T-cell (primary cell): ENCODE results near the gene C1orf21. TPM values are rescaled to one million over a fixed set of nuclear protein-coding genes. Genes with fewer than 3 reads are reported as not detected.

ENCODE experiments used
- ATAC-seq, 4 experiments: fragments of 200-7000 bp in 3 of 4; fragments of 150-1000 bp in 1 of 4; cut with Tn5 transposase; replicated peaks in 1 of 4; 1 replicate in 3 of 4; 2 replicates in 1 of 4; pipeline ENCODE4 v1.10.0; 2021; ENCODE audit warnings: moderate library complexity in 3 of 4, mild to moderate bottlenecking in 2 of 4, moderate number of reproducible peaks in 1 of 4
- CTCF ChIA-PET, 2 donors: fragments of 300-600 bp; sonication (Branson Sonifier 250); formaldehyde crosslinking; loops; one replicate each; lab custom pipeline; 2022; ENCODE audit warnings: antibody characterized with exemption in 2 of 2; lab: Charles Lee
- POLR2A ChIA-PET, 2 donors: fragments of 300-600 bp; sonication (Branson Sonifier 250); formaldehyde crosslinking; loops; one replicate each; lab custom pipeline; 2022; ENCODE audit warnings: antibody characterized with exemption in 2 of 2; lab: Charles Lee
- DNase-seq, 35 experiments: peaks; one replicate each; pipeline versions ENCODE4 v3.0.0 to v3.0.0-alpha.2; 2013 to 2023
- H3K27ac ChIP-seq: one replicate; pipeline ENCODE4 v1.5.1; 2013; ENCODE audit warnings: low read length
- H3K27me3 ChIP-seq, 2 experiments: replicated peaks in 1 of 2; 1 replicate in 1 of 2; 2 replicates in 1 of 2; pipeline versions ENCODE4 v1.6.1 to v1.7.0; 2013; ENCODE audit warnings: low read length in 1 of 2, mixed read lengths in 1 of 2; ENCODE audit not compliant: control insufficient read depth in 2 of 2, insufficient read depth in 2 of 2; ENCODE audit errors: extremely low read depth in 1 of 2
- H3K36me3 ChIP-seq, 2 donors: 1 replicate in 1 of 2; 2 replicates in 1 of 2; pipeline versions ENCODE4 v1.6.1 to v1.7.0; 2013; ENCODE audit warnings: low read length in 1 of 2; ENCODE audit not compliant: control insufficient read depth in 2 of 2, insufficient read depth in 1 of 2; ENCODE audit errors: extremely low read depth in 1 of 2
- H3K4me1 ChIP-seq, 2 experiments: 1 replicate in 1 of 2; 2 replicates in 1 of 2; pipeline versions ENCODE4 v1.6.1 to v1.7.0; 2013; ENCODE audit warnings: low read length in 2 of 2, mixed read lengths in 1 of 2; ENCODE audit not compliant: insufficient read depth in 2 of 2, control insufficient read depth in 1 of 2; ENCODE audit errors: extremely low read depth in 1 of 2
- H3K4me3 ChIP-seq, 2 donors: 1 replicate in 1 of 2; 2 replicates in 1 of 2; pipeline versions ENCODE4 v1.5.1 to v1.7.0; 2013; ENCODE audit warnings: mild to moderate bottlenecking in 2 of 2, low read length in 1 of 2, moderate library complexity in 1 of 2; ENCODE audit not compliant: control insufficient read depth in 1 of 2; ENCODE audit errors: extremely low read depth in 1 of 2
- H3K9me3 ChIP-seq: 2 replicates; pipeline ENCODE4 v1.7.0; 2013
- H3K27ac Mint-ChIP-seq, 2 donors: one replicate each; pipeline ENCODE4 v1.8.0; 2020 to 2021; ENCODE audit warnings: mild to moderate bottlenecking in 2 of 2, mixed read lengths in 2 of 2
- H3K27me3 Mint-ChIP-seq, 2 donors: one replicate each; pipeline ENCODE4 v1.8.0; 2021 to 2022; ENCODE audit warnings: mixed read lengths in 2 of 2
- H3K36me3 Mint-ChIP-seq: one replicate; pipeline ENCODE4 v1.8.0; 2021; ENCODE audit warnings: mixed read lengths
- H3K4me1 Mint-ChIP-seq, 3 donors: one replicate each; pipeline ENCODE4 v1.8.0; 2020 to 2022; ENCODE audit warnings: mixed read lengths in 3 of 3, mild to moderate bottlenecking in 1 of 3
- H3K4me3 Mint-ChIP-seq, 3 donors: one replicate each; pipeline ENCODE4 v1.8.0; 2020 to 2022; ENCODE audit warnings: mild to moderate bottlenecking in 3 of 3, mixed read lengths in 3 of 3, moderate library complexity in 3 of 3
- H3K9me3 Mint-ChIP-seq, 3 donors: one replicate each; pipeline ENCODE4 v1.8.0; 2020 to 2022; ENCODE audit warnings: mixed read lengths in 3 of 3
- WGBS: methylation state at CpG from one replicate; pipeline ENCODE4 v1.1.5; 2013; ENCODE audit warnings: missing lambda C conversion rate; ENCODE audit not compliant: insufficient coverage; 5-methylcytosine and 5-hydroxymethylcytosine counted together
- total RNA-seq, 35 experiments: library from RNA in 6 of 35; stranded (reverse) in 6 of 35; fragments of 120-200 nt in 1 of 35; gene quantifications; one replicate each; pipeline versions ENCODE4 v1.2.1 to v1.2.4 and lab custom pipeline; 2013 to 2026

Gene C1orf21
- total RNA-seq, 5 donors from 2014 or later (not counting 1 experiment from before 2014, with no cell fraction given): 1.4 to 17.2 (median 5.9) TPM

DNA sequence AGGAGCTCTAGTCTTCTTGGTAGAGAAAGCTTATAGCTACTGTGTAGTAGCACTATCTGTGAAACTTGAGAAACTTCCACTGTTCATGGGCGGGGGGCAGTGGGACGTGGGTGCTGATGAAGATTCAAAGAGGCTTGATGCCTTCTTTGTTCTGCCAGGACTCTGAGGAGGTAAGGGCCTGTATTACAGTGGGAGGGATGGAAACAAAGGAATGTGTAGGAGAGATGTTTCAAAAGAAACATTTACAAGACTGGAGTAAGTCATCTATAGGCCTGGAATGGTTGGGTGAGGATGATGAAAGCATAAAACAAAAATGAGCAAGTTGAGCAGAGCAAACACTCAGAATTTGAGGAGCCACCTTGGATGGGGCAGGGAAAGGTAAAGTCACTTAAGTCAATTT, 89.4 kb downstream of the C1orf21 start:
- H3K4me3 Mint-ChIP-seq: no peak overlapping the region
- CTCF ChIA-PET: no interaction called here
- peaks cover 0 to 3% of the 10 kb centered on the region in 2 experiments for H3K27me3 ChIP-seq
- H3K4me3 ChIP-seq: no peak overlapping the region
- no peaks in the 10 kb centered on the region for H3K4me1 Mint-ChIP-seq
- no peaks in the 10 kb centered on the region for H3K4me1 ChIP-seq
- H3K27ac ChIP-seq: no peak overlapping the region
- DNase-seq (no peak), ATAC-seq (no peak)
- peaks cover 2 to 5% of the 10 kb centered on the region in 2 donors for H3K27me3 Mint-ChIP-seq
- POLR2A ChIA-PET: no interaction called here
- 94% methylated on average over 2 of the region's 2 CpGs for WGBS
- H3K36me3 Mint-ChIP-seq: no peaks in the 10 kb centered on the region
- no peak overlapping the region for H3K27ac Mint-ChIP-seq
- H3K36me3 ChIP-seq: no peaks in the 10 kb centered on the region
- H3K9me3 Mint-ChIP-seq: no peaks in the 10 kb centered on the region
- H3K9me3 ChIP-seq: no peaks in the 10 kb centered on the region

DNA sequence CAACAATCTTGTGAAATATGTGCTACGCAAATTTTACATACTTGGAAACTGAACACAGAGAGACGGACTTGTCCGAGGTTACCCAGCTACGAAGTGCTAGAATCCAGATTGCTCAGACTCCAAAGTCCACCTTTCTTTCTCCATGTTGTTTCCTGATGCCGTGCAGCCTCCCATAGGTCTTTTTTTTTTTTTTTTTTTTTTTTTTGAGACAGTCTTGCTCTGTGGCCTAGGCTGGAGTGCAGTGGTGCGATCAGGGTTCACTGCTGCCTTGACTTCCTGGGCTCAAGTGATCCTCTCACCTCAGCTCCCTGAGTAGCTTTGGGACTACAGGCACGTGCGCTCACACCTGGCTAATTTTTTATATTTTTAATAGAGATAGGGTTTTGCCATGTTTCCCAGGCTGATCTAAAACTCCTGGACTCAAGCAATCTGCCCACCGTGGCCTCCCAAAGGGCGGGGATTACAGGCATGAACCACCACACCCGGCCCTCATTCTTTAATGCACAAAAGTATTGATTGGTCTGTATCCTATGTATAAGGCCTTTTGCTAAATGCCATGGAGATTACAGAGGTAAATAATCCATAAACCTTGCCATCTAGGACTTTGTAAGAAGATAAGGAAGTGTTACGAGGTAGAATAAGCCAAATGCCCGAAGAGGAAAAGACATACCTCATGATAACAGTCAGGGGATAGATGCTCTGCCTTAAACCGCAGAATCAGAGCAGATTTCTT, 92.8 kb downstream of the C1orf21 start:
- peaks cover 0 to 3% of the 10 kb centered on the region in 2 experiments for H3K27me3 ChIP-seq
- ChIA-PET CTCF (no interaction called here), POLR2A (no interaction called here)
- H3K36me3 ChIP-seq: no peaks in the 10 kb centered on the region
- H3K27me3 Mint-ChIP-seq: peaks cover 0 to under 1% of the 10 kb centered on the region in 2 donors
- no peak overlapping the region for H3K4me3 ChIP-seq
- H3K9me3 Mint-ChIP-seq: no peaks in the 10 kb centered on the region
- H3K27ac ChIP-seq: no peak overlapping the region
- ATAC-seq: no peak
- no peaks in the 10 kb centered on the region for H3K4me1 ChIP-seq
- no peak overlapping the region for H3K4me3 Mint-ChIP-seq
- H3K4me1 Mint-ChIP-seq: no peaks in the 10 kb centered on the region
- no peaks in the 10 kb centered on the region for H3K9me3 ChIP-seq
- DNase-seq: no peak
- no peak overlapping the region for H3K27ac Mint-ChIP-seq
- no peaks in the 10 kb centered on the region for H3K36me3 Mint-ChIP-seq
- 92% methylated on average over 4 of the region's 14 CpGs for whole genome bisulfite sequencing

DNA sequence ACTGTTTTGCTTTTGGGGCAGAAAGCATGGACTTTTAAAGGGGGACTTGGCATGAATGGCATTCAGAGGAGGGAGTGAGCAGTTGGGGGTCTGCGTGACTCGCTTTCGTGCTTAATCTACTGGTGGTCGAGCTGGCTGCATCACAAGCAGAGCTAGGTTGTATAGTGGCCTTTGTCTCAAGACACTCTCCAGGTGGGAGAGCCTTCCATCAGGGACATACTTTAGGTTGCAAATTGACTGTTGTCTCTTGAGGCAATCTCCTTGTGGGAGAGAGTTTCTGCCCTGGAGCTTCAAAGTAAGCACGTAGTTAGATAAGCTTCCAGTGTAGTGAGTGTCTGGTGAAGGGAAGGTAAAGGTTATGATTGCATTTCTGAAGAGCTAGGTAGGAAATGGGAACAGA, 93.9 kb downstream of the C1orf21 start:
- Mint-ChIP-seq H3K27me3 (peaks cover 2 to 5% of the 10 kb centered on the region in 2 donors), H3K9me3 (no peaks in the 10 kb centered on the region), H3K27ac (no peak overlapping the region), H3K4me3 (no peak overlapping the region), H3K4me1 (no peaks in the 10 kb centered on the region), H3K36me3 (no peaks in the 10 kb centered on the region)
- H3K4me1 ChIP-seq: no peaks in the 10 kb centered on the region
- ChIA-PET POLR2A (no interaction called here), CTCF (no interaction called here)
- H3K4me3 ChIP-seq: no peak overlapping the region
- DNase-seq: no peak
- WGBS: 87% methylated on average over 5 of the region's 5 CpGs
- H3K27ac ChIP-seq: no peak overlapping the region
- no peaks in the 10 kb centered on the region for H3K9me3 ChIP-seq
- no peaks in the 10 kb centered on the region for H3K36me3 ChIP-seq
- H3K27me3 ChIP-seq: no peaks in the 10 kb centered on the region
- no peak for ATAC-seq

DNA sequence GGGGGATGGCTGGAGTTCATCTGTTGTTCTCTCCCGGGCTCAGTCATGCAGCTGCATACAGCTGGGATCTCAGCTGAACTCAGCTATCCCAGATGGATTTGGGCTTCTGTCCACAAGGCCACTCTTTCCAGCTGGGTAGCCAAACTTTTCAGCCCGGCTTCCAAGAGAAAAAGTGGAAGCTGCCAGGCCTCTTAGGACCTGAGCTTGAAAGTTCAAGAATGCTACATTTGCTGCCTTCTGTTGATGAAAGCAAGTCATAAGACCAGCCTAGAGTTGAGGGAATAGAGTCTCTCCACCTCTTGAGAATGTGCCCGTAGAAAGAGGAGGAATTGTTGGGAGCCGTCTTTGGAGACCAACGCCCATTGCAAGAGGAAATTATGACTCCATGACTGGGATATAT, 95.3 kb downstream of the C1orf21 start:
- POLR2A ChIA-PET: no interaction called here
- CTCF ChIA-PET: no interaction called here
- Mint-ChIP-seq H3K36me3 (no peaks in the 10 kb centered on the region), H3K4me1 (no peaks in the 10 kb centered on the region), H3K27ac (no peak overlapping the region), H3K27me3 (peaks cover 2 to 6% of the 10 kb centered on the region in 2 donors), H3K4me3 (no peak overlapping the region), H3K9me3 (no peaks in the 10 kb centered on the region)
- H3K36me3 ChIP-seq: no peaks in the 10 kb centered on the region
- no peak for DNase-seq
- ATAC-seq: no peak
- H3K27me3 ChIP-seq: no peaks in the 10 kb centered on the region
- 100% methylated on average over 2 of the region's 5 CpGs for WGBS
- no peaks in the 10 kb centered on the region for H3K4me1 ChIP-seq
- no peak overlapping the region for H3K27ac ChIP-seq
- no peaks in the 10 kb centered on the region for H3K9me3 ChIP-seq
- no peak overlapping the region for H3K4me3 ChIP-seq

DNA sequence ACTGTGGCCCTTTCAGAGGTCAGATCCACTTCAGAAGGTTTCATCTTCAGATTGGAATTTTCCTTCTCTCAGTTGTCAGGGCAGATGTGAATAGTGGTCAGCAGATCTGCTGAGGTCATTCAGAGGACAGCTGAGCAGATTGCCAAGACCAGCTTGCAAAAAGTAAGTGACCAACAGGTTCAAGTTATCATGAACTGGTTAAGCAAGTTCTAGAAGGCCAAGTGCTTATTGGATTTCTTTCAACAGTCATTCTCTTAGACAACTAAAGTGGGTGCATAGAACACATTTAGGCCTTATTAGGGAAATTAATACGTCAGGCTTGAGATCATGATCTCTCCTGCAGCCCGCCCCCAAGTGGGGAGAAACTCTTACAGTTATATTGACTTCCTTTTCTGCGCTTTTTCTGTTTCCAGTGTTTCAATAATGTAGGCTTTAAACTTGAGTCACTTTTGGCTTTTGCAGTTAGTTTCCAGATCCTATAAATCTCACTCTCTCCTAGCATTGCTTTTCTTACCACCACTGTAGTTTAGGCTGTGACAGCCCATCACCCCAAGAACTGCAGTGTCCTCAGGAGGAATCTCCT, 96.4 kb downstream of the C1orf21 start:
- POLR2A ChIA-PET: no interaction called here
- ATAC-seq: no peak

DNA sequence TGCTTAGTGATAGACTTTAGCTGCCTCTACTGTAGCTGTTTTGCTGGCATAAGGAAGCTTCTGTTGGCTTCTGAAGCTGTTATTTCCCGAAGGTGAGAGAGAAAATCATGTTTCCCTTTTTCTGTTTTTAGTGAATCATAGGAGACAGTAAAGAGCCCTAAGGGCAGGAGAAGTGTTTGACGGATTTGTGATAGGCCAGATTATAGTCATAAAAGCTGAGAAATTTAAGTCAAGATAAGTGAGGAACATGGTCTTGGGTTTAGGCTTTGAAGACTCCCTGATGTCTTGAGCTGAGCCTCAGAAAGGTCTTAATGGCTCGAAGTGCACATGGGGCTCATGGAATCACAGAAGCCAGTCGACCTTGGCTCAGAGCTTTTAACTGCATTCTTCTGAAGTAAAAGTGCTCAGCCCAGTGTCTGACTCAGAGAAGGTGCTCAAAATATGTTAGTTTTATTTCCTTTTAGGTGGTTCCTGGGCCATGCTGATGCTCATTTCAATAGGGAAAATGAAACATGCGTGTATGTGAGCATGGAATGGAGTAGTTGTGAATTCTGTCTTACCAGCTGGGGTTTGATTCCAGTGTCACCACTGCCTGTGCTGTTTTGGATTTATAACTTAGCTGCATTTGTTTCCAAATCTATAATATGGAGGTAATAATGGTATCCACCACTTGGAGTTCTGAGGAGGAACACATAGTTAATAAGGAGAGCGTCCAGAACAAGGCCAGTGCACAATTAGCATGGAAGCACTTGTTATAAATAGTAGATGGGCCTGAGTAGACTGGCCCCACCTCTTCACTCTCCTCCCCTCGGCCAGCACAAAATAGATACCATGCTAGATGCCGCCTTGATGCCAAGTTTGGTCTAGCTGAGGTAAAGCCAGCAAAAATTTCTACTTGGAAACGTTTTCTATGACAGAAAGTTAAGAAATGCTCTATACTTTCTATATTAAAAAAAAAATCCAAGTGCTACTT, 99.2 kb downstream of the C1orf21 start:
- no peak overlapping the region for H3K4me3 Mint-ChIP-seq
- no peak overlapping the region for H3K27ac Mint-ChIP-seq
- H3K4me3 ChIP-seq: no peak overlapping the region
- no peaks in the 10 kb centered on the region for H3K9me3 Mint-ChIP-seq
- no peaks in the 10 kb centered on the region for H3K36me3 ChIP-seq
- no peaks in the 10 kb centered on the region for H3K27me3 ChIP-seq
- H3K4me1 Mint-ChIP-seq: peaks cover 0 to 4% (median under 1%) of the 10 kb centered on the region in 3 donors
- ChIA-PET POLR2A (interaction anchor here in 1 of 2 donors (0.6 to 0.7 kb wide), 2 partner anchors 99 to 456 kb away, joined by 4 to 5 read pairs; no protein-coding TSS in a partner anchor), CTCF (no interaction called here)
- no peaks in the 10 kb centered on the region for H3K9me3 ChIP-seq
- DNase-seq (no peak), ATAC-seq (no peak)
- H3K27ac ChIP-seq: no peak overlapping the region
- H3K36me3 Mint-ChIP-seq: no peaks in the 10 kb centered on the region
- H3K4me1 ChIP-seq: no peaks in the 10 kb centered on the region
- WGBS: 60% methylated on average over 4 of the region's 9 CpGs
- peaks cover 2 to 9% of the 10 kb centered on the region in 2 donors for H3K27me3 Mint-ChIP-seq

More for the DNA sequence above, 96.4 kb downstream of the C1orf21 start:
- no peak for DNase-seq
- H3K27ac ChIP-seq: no peak overlapping the region
- WGBS: 93% methylated on average over 3 of the region's 3 CpGs
- H3K4me1 ChIP-seq: no peaks in the 10 kb centered on the region
- H3K9me3 ChIP-seq: no peaks in the 10 kb centered on the region
- Mint-ChIP-seq H3K27ac (no peak overlapping the region), H3K4me1 (no peaks in the 10 kb centered on the region), H3K27me3 (peaks cover 2 to 7% of the 10 kb centered on the region in 2 donors), H3K9me3 (no peaks in the 10 kb centered on the region), H3K4me3 (no peak overlapping the region), H3K36me3 (no peaks in the 10 kb centered on the region)
- no peaks in the 10 kb centered on the region for H3K36me3 ChIP-seq
- H3K27me3 ChIP-seq: no peaks in the 10 kb centered on the region
- H3K4me3 ChIP-seq: no peak overlapping the region
- CTCF ChIA-PET: interaction anchor here in 1 of 2 donors (0.6 kb wide), 1 partner anchor 466 kb away, joined by 7 read pairs; no protein-coding TSS in a partner anchor
